ENCODE results near the gene CLDND1. TPM values are rescaled to one million over a fixed set of nuclear protein-coding genes. Genes with fewer than 3 reads are reported as not detected.

The CLDND1 gene
- total and polyA plus RNA-seq, 2 of the 13 experiments (the other 11 are each of a cell fraction or from before 2014, with no cell fraction given), result 50.8 to 121 TPM

- Histone ChIP-seq H3K4me3 (replicated peaks in 1 of 3; ENCODE audit: insufficient read depth in 1 of 3, low read depth in 2 of 3, low read length in 3 of 3) (no peak overlapping the region), H3K4me1 (ENCODE audit: insufficient read depth, low read length) (no peaks in the 10 kb centered on the region), H3K79me2 (ENCODE audit: insufficient read depth, low read length) (no peaks in the 10 kb centered on the region), H4K20me1 (ENCODE audit: insufficient read depth, low read length) (no peaks in the 10 kb centered on the region), H3K36me3 (replicated peaks in 1 of 2; ENCODE audit: control insufficient read depth in 1 of 2, insufficient read depth in 2 of 2, low read length in 2 of 2) (no peaks in the 10 kb centered on the region), H3K9me3 (ENCODE audit: low read length) (no peaks in the 10 kb centered on the region), H3K27me3 (ENCODE audit: control insufficient read depth in 1 of 2, insufficient read depth in 2 of 2, low read length in 2 of 2) (no peaks in the 10 kb centered on the region), H2AFZ (ENCODE audit: low read length) (no peak overlapping the region), H3K4me2 (ENCODE audit: low read depth, low read length) (no peak overlapping the region), H3K9ac (ENCODE audit: insufficient read depth, low read depth, low read length) (no peak overlapping the region), H3K27ac (ENCODE audit: extremely low read length, insufficient read depth, low read length) (no peak overlapping the region)
- no peak for FAIRE-seq
- intact Hi-C loops (cut with micrococcal nuclease; ENCODE audit: unreplicated experiment), result no loop called here
- in situ Hi-C loops (cut with HindIII; ENCODE audit: extremely low pct_ligation_motif_present, low pct_unique_long_range_greater_than_20kb), result loop anchor here (25.0 kb wide), 1 partner anchor 516 kb away; the partner anchor contains the start of gene GABRR3
- ATAC-seq, result no peak
- POLR2A ChIA-PET, result no interaction called here
- CTCF ChIA-PET (ENCODE audit: low intra/inter-chr PET ratio, low total read pairs), result no interaction called here
- DNase-seq (ENCODE audit: low spot score), result no peak
- WGBS (ENCODE audit: low lambda C conversion rate), result 51% methylated on average over 2 of the region's 2 CpGs
- no TSS peak for BruUV-seq (replicated peaks)
- TF ChIP-seq ZNF441 (CRISPR knock-in tag; IDR thresholded peaks at IDR 0.05; ENCODE audit: borderline replicate concordance), result no peak
Observed at GRCh38 chr3:98553753-98554152, 31.1 kb upstream of the CLDND1 start.

DNA sequence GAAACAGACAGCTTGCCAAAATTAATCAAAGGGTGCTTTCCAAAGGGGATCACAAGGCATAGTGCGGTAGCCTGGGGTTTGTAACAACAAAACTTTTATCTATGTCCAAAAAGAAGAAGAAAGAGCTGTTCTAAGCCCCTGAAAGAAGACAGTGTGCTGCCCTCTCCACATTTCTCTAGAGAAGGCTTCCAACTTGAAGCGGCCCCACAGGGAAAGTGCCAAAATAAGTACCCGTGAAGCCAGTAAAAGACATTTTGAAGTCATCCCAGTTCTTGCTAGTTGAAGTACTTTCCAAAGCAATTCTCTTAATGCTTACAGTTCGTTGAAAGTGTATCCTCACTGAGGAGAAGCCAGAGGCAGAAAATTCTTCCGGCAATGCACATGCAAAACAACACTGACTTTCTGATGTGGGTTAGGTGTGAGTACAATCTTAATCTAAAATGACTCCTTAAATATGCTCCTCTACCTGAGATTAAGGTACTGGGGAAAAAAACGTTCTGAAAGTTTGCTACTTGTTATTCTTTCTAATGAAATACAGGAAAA, 30.4 kb upstream of the CLDND1 start:
- no peaks in the 10 kb centered on the region for H3K79me2 ChIP-seq (ENCODE audit: insufficient read depth, low read length)
- FAIRE-seq, result no peak
- POLR2A ChIA-PET, result no interaction called here
- TF ChIP-seq DDIT3 (CRISPR knock-in tag; IDR thresholded peaks at IDR 0.05) (no peak), MXI1 (IDR thresholded peaks at IDR 0.05; ENCODE audit: borderline replicate concordance, low read depth, low read length) (no peak), ZNF709 (CRISPR knock-in tag; IDR thresholded peaks at IDR 0.05) (no peak), STAT5B (CRISPR knock-in tag; IDR thresholded peaks at IDR 0.05) (no peak), RFXANK (CRISPR knock-in tag; IDR thresholded peaks at IDR 0.05) (no peak), NFKBIZ (CRISPR knock-in tag; IDR thresholded peaks at IDR 0.05) (no peak), AGO1 (IDR thresholded peaks at IDR 0.05; ENCODE audit: low read depth, low read length, poor library complexity, severe bottlenecking) (no peak), CEBPB (IDR thresholded peaks at IDR 0.05; ENCODE audit: borderline replicate concordance, low read depth, low read length) (no peak), ZXDC (CRISPR knock-in tag; IDR thresholded peaks at IDR 0.05) (no peak), PATZ1 (CRISPR knock-in tag; IDR thresholded peaks at IDR 0.05) (no peak), ZNF629 (CRISPR knock-in tag; conservative IDR thresholded peaks at IDR 0.05) (no peak), ZNF747 (CRISPR knock-in tag; IDR thresholded peaks at IDR 0.05; ENCODE audit: borderline replicate concordance) (no peak), EED (CRISPR knock-in tag; IDR thresholded peaks at IDR 0.05) (no peak), DMAP1 (CRISPR knock-in tag; IDR thresholded peaks at IDR 0.05) (no peak)

More for the DNA sequence above, 30.4 kb upstream of the CLDND1 start:
- Histone ChIP-seq H3K9ac (ENCODE audit: insufficient read depth, low read depth, low read length) (no peak overlapping the region), H3K27me3 (ENCODE audit: control insufficient read depth in 1 of 2, insufficient read depth in 2 of 2, low read length in 2 of 2) (no peaks in the 10 kb centered on the region), H3K4me1 (ENCODE audit: insufficient read depth, low read length) (no peaks in the 10 kb centered on the region), H3K27ac (ENCODE audit: extremely low read length, insufficient read depth, low read length) (no peak overlapping the region), H3K36me3 (replicated peaks in 1 of 2; ENCODE audit: control insufficient read depth in 1 of 2, insufficient read depth in 2 of 2, low read length in 2 of 2) (no peaks in the 10 kb centered on the region), H2AFZ (ENCODE audit: low read length) (no peak overlapping the region), H3K4me2 (ENCODE audit: low read depth, low read length) (no peak overlapping the region), H3K9me3 (ENCODE audit: low read length) (no peaks in the 10 kb centered on the region), H3K4me3 (replicated peaks in 1 of 3; ENCODE audit: insufficient read depth in 1 of 3, low read depth in 2 of 3, low read length in 3 of 3) (no peak overlapping the region), H4K20me1 (ENCODE audit: insufficient read depth, low read length) (no peaks in the 10 kb centered on the region)
- in situ Hi-C loops (cut with HindIII; ENCODE audit: extremely low pct_ligation_motif_present, low pct_unique_long_range_greater_than_20kb), result loop anchor here (25.0 kb wide), 1 partner anchor 516 kb away; the partner anchor contains the start of gene GABRR3
- ATAC-seq, result no peak
- WGBS (ENCODE audit: low lambda C conversion rate), result 65% methylated on average over 6 of the region's 6 CpGs
- no peak for DNase-seq (ENCODE audit: low spot score)
- no TSS peak for BruUV-seq (replicated peaks)
- intact Hi-C loops (cut with micrococcal nuclease; ENCODE audit: unreplicated experiment), result no loop called here
- CTCF ChIA-PET (ENCODE audit: low intra/inter-chr PET ratio, low total read pairs), result no interaction called here

All from HepG2 (cell line).